Lower leg skin (tissue), 3 donors: ENCODE data around the gene ZCCHC24.

Source experiments
- CTCF ChIP-seq, 3 donors: fragments of 450-650 bp; IDR thresholded peaks; one replicate each; pipeline ENCODE4 v1.5.1; 2016; ENCODE audit warnings: antibody characterized with exemption in 3 of 3, mild to moderate bottlenecking in 3 of 3, moderate library complexity in 2 of 3
- POLR2A ChIP-seq, 2 donors: fragments of 450-650 bp; IDR thresholded peaks; one replicate each; pipeline ENCODE4 v1.6.1; 2016 to 2017; ENCODE audit warnings: antibody characterized with exemption in 2 of 2, mild to moderate bottlenecking in 1 of 2, moderate library complexity in 1 of 2

DNA sequence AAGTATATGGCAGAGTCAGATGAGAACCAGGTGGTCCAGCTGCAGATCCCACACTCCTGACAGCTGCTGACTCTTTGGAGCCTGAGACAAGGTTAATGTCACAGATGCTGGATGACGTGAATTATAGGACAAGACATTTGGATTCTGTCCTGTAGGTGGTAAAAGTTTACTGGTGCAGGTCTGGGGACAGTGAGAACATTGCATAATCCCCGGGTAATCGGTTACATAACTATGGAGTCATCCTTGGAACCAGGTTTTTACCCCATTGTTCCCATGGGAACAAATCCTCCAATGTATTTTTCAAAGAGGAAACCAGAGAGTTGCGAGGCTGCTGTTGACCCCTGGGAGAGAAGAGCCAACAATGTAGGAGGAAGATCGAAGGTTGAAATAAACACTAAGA lies 27.5 kb upstream of the ZCCHC24 start:
- TF ChIP-seq CTCF (IDR thresholded peaks at IDR 0.05) (no peak), POLR2A (IDR thresholded peaks at IDR 0.05) (no peak)
